Stimulated activated CD4-positive, alpha-beta T cell treated with anti-CD3 and anti-CD28 coated beads, Interleukin-2, amount 100 ng/mL, for 24 hours (primary cell): Measurements from ENCODE around the gene STRBP.
A peak's percentile ranks its signal among the peaks of the same experiment; 100 is the strongest.
"Not testable (repeated sequence)": the region's sequence is repeated elsewhere in the genome, so short reads cannot be mapped to it uniquely, and the experiment has no call there.

Experiments
- DNase-seq, 2 donors: peaks; one replicate each; pipeline ENCODE4 v3.0.0-alpha.2; 2020

STRBP gene

DNA sequence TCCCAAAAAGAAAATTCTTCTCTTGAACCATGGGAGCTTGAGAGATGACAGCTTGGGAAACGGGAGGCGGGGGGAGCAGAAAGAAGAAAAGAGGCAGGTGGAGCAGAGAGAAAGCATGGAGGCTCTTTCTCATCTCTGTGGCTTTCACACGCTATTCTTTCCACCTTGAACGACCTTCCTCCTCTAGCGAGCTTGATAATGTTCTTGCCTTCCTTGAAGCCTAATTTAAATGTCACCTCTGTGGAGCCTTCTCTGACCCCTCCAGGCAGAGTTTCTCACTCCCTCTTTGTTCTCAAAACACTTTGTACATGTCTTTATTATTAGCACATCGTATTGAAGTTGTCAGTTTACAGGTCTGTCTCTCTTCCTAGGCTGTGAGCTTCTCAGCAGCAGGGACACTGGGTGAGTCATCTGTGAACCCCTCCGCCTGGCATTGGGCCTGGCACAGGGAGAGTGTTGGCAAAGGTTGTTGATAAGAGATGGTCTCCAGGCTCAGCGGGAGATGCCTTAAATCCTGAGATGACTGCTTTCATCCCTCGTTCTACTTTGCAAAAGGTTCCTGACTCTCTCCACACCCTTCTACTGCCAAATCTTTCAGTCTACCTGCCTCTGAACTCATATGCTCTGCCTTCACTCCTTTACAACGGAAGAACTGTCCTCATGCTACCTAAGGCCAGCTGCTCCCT, 14.1 kb upstream of the STRBP start:
- no peak for DNase-seq

GRCh38 chr9:123281659-123282350, 13.4 kb upstream of the STRBP start:
- no peak for DNase-seq

DNA sequence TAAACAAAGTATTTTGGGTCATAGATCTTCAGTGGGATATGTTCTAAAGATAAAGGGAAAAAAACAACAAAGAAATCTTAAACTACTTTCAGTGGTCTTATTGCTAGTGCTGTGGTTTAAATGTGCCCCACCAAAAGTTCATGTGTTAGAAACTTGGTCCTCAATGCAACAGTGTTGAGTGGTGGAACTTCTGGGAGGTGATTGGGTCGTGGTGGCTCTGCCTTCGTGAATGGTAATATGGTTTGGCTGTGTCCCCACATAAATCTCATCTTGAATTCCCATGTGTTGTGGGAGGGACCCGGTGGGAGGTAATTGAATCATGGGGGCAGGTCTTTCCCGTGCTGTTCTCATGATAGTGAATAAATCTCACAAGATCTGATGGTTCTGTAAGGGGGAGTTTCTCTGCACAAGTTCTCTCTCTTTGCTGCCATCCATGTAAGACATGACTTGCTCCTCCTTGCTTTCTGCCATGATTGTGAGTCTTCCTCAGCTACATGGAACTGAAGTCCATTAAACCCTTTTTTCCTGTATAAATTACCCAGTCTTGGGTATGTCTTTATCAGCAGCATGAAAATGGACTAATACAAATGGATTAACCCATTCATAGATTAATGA, 10.6 kb upstream of the STRBP start:
- DNase-seq: not testable (repeated sequence)

DNA sequence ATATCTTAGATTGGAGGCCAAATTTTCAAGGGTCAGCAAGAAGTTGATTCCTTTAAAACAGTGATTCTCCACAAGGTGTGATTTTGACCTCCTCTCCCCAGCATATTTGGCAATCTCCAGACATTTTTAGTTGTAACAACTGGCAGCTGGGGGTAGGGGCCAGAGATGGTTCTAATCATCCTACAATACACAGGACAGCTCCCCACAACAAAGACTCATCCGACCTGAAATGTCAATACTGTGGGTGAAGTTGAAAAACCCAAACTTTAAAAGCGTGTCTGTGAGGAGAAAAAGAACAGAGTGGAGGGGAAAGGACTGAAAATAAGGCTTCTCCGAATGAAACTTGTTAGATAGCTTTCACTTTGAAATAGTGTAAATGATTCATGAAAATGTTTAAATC, 10.0 kb upstream of the STRBP start:
- no peak for DNase-seq

DNA sequence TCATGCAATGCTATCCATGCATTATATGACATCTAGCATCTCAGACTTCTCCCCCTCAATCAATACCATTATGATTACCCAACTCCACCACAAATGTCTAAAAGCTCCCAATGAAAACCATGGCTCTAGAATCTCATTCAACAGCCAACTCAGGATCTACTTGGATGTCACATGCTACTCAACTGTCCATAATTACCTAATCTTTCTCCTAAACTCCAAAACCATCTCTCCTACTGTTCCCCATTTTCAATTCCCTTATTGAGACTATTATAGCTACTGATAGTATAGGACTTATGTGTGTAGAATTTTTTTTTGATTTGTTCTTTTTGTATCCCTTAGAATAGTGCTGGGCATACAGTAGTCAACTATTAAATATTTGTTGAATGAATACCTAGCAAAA, 8.2 kb upstream of the STRBP start:
- DNase-seq: no peak

DNA sequence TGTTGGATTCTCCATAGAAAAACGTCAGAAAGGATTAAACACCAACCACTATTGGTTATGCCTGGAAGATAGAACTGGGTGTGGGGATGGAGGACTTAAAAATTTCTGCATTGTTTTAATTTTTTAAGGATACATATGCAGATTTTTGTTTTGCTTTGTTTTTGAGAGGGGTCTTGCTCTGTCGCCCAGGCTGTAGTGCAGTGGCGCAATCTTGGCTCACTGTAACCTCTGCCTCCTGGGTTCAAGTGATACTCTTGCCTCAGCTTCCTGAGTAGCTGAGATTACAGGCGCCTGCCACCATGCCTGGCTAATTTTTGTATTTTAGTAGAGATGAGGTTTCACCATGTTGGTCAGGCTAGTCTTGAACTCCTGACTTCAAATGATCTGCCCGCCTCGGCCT, 2.7 kb upstream of the STRBP start:
- not testable (repeated sequence) for DNase-seq

DNA sequence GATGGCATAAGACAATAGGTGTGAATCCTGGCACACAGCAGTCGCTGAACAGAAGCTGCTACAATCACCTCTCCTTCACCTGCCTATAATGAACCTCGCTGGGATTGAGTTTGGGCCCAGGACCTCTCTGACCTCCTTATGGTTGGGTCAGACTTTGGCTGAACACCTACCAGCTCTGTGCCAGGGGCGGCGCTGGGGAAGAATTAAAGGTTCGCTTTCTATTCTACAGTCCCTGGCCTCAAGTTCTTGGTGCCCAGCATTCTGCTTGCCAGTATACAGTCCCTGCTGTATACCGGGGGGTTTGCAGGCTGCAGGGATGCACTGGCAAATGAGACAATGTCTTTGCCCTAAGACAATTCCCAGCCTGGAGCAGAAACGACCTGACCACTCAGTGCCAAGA, 895 bp upstream of the STRBP start:
- no peak for DNase-seq

DNA sequence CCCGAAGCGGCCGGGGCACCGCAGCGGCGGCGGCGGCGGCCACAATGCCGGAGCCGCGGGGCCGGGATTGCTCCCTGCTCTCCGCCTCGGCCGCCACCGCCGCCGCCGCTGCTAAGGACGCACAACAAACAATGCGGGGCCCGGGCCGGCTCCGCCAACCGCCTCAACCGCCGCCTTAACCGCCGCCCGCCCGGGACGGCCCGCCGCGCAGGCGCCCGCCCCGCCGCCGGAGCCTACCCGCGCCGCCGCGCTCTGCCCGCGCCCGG, 254 bp downstream of the STRBP start:
- no peak for DNase-seq

DNA sequence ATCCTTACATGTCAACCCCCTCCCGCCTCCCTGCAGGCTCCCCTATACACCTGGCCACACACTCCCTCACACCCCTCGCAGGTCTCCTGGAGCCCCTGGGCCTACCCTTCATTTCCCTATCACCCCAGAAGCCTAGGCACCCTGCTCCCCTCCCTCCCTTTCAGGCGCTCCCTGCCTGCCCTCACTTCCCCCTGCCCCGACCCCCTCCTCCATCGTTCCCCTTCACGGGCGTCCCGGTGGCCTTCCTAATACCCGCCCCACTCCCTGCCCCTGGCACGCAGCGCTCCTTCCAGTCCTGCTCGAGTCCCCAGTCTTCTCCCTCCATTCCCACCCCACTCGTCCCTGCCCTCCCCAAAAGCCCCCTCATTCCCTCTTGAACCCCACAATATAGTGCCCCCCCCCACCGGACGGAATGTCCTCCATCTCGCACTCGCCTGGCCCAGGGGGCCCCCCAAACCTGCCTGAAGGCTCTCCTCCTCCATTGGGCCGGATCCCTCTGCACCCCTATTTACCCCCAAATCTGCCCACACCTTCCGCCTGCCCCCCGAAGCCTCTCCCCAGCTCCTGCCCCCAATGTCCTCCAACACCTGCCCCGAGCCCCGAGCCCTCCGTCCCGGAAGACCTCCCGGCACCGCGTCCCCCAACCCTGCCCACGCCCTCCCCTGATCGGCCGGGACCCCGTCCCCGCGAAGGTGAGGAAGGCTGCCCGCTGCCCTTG, 746 bp downstream of the STRBP start:
- peak; percentile 10 to 25 for DNase-seq

DNA sequence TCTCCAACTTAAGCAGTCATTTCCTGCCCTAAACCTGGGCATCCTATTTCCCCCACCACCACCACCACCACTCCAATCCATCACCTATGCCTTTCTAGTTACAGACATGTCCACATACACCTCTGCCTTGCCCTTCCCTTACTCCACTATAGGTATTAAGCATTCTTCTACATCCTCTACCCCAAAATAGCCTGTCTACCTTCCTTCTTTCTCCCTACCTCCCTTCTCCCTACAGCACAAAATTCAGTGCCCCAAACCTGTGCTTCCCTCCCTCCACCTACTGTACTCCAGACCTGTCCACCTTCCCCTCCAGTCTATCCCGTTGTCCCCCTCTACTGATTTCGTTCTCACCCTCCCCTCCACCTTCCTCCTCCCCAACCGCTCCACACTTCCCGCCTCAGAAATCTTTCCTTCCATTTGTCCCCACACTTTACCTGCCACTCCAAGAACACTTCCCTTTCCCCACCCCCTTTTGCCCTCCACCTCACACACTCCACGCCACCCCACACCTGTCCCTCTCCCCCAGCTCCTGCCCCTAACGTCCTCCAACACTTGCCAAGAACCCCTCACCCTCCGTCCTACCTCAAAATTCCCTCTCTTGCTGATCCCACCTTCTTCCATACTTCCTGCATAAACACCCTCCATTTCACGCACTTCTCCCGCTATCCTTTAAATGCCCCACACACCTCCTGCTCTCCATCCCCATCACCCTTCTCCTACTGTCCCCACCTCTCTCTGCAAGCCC, 1.6 kb downstream of the STRBP start:
- DNase-seq: no peak

- no peak for DNase-seq
Observed at GRCh38 chr9:123265833-123266232, 2.6 kb downstream of the STRBP start.

GRCh38 chr9:123263227-123263626, 5.2 kb downstream of the STRBP start:
- DNase-seq: no peak

DNA sequence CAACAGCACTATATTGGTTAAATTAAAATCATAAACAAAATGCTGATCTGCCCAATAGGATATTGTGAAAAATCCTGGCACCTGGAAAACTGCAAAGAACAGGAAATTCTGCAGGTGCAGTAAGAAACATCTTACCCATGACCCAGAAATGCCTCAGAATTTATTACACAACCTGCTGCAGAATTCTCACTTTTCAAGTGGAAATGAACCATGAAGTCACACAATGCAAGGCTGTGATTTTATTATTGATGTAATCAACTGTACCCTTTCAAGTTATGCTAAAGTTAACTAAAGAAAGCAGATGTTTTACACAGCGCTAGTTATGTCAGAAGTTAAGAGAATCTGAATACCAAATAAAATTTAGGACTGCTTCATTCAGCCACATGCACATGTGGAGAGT, 6.0 kb downstream of the STRBP start:
- no peak for DNase-seq

DNA sequence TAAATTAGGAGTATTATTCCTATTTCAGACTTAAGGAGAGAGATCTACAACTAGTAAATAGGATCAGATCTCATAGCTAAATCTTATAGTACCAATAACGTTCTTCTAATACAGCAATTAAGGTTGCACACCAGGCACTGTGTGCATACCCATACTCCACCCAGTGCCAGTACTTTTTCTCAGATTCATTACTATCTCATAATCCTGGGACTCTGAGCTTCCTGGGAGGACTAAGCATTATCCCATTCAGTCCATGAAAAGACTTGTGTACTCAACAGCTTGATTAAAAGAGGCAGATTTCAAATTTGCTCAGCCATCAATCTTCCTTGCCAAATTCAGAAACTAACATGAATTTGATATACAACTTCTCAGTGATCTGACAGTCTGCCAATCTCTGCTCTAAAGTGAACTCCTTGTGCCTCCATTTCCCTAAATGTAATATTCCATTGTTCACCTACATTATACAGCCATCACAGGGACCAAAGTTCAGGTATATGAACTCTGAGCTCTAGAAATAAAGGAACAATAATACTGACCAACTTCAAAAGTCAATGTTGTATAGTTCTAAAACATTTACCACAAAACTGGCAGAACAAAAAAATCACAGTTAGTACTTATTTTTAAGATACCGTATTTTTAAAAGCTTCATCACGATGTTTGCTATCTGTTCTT, 7.2 kb downstream of the STRBP start:
- DNase-seq: no peak

- no peak for DNase-seq
Observed at GRCh38 chr9:123260340-123260739, 8.0 kb downstream of the STRBP start.

DNA sequence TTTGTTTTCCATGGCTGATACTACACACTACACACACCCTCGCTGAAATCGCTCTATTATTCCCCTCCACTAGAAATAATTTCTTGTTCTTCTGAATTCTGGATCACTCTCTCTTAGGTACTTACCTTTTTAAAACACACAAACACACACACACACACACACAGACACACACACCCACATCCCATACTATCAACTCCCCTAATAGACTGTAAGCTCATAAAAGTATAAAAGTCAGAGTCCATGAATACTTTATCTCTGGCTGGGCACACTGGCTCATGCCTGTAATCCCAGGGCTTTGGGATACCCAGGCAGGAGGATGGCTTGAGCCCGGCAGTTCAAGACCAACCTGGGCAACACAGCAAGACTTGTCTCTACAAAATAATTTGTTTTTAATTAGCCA, 11.1 kb downstream of the STRBP start:
- no peak for DNase-seq

GRCh38 chr9:123255718-123256117, 12.7 kb downstream of the STRBP start:
- no peak for DNase-seq

GRCh38 chr9:123253204-123253603, 15.2 kb downstream of the STRBP start:
- no peak for DNase-seq

DNA sequence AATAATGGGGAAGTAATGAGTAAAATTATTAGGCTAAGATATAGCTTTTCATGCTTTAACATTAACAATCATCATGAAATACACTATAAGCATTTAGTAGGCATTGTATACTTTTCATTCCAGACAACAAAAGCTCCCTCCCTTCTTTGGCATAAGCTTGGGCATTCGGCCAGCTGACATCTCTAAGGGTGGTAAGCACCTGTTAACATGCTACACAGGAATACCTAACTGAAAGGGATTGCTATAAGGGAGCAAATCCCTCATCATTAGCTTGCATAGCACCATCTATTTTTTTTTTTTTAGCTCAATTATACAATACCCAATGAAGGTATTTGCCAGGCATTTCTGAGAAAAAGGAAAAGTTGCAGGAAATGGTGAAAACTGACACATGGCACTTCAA, 16.6 kb downstream of the STRBP start:
- no peak for DNase-seq

- no peak for DNase-seq
Observed at GRCh38 chr9:123251324-123251723, 17.1 kb downstream of the STRBP start.

GRCh38 chr9:123250504-123250903, 17.9 kb downstream of the STRBP start:
- no peak for DNase-seq

- DNase-seq: not testable (repeated sequence)
Observed at GRCh38 chr9:123249162-123249561, 19.2 kb downstream of the STRBP start.

DNA sequence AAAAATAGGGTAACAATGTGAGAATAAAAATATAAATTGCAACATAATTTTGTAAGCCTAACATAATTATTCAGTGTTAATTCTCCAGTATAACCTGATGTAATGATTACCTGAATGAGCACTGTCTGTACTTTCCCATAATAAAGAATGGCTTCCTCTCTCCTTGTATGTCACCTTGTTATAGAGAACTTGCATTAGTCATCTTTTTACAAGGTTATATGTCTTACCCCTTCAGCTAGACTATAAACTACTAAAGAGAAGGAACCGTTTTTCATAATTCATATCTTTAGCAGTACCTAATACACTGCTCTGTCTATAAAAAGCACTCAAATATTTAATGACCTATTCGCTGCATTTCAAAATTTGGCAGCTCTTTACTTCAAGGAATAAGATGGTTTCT, 19.8 kb downstream of the STRBP start:
- DNase-seq: no peak
